GM18873 (cell line): ENCODE results near the gene SET.
"Not testable (repeated sequence)": the region's sequence is repeated elsewhere in the genome, so short reads cannot be mapped to it uniquely, and the experiment has no call there.

Experiments
- ATAC-seq: cut with Tn5 transposase; IDR thresholded peaks from one replicate; pipeline ENCODE4 v1.9.1; 2021; ENCODE audit warnings: mild to moderate bottlenecking, moderate library complexity, moderate number of reproducible peaks; ENCODE audit not compliant: unreplicated experiment, low FRiP score

The SET gene

GRCh38 chr9:128685636-128686489, 3.2 kb upstream of the SET start:
- no peak for ATAC-seq

GRCh38 chr9:128687453-128687852, 1.6 kb upstream of the SET start:
- no peak for ATAC-seq

- ATAC-seq = no peak
These were observed 312 bp downstream of the SET start for GRCh38 chr9:128689293-128689774.

- ATAC-seq = no peak
These were observed 1.0 kb downstream of the SET start for GRCh38 chr9:128689820-128690683.

GRCh38 chr9:128690684-128691034, 1.6 kb downstream of the SET start:
- no peak for ATAC-seq

- ATAC-seq = not testable (repeated sequence)
These were observed 4.7 kb downstream of the SET start for GRCh38 chr9:128693738-128694137.

- no peak for ATAC-seq
These were observed 5.3 kb downstream of the SET start for GRCh38 chr9:128694344-128694743.

GRCh38 chr9:128696923-128697707, 8.1 kb downstream of the SET start:
- no peak for ATAC-seq

- not testable (repeated sequence) for ATAC-seq
These were observed 10.2 kb downstream of the SET start for GRCh38 chr9:128699096-128699795.

- no peak for ATAC-seq
These were observed 12.3 kb downstream of the SET start for GRCh38 chr9:128701227-128701854.

- no peak for ATAC-seq
These were observed 13.5 kb downstream of the SET start, which contains the start of gene PKN3 for GRCh38 chr9:128702445-128702948. Gene PKN3, plus strand, starts transcription at chr9:128702503. Its CDS starts 413 bp downstream, at chr9:128702916.

GRCh38 chr9:128702949-128703615, 14.1 kb downstream of the SET start:
- no peak for ATAC-seq

GRCh38 chr9:128703616-128704355, 14.8 kb downstream of the SET start:
- no peak for ATAC-seq

GRCh38 chr9:128704356-128704670, 15.3 kb downstream of the SET start:
- ATAC-seq = no peak

- no peak for ATAC-seq
These were observed 16.3 kb downstream of the SET start for GRCh38 chr9:128705051-128705965.

GRCh38 chr9:128706045-128706444, 17.0 kb downstream of the SET start:
- no peak for ATAC-seq
